ENCODE results near the gene EPSTI1.

DNA sequence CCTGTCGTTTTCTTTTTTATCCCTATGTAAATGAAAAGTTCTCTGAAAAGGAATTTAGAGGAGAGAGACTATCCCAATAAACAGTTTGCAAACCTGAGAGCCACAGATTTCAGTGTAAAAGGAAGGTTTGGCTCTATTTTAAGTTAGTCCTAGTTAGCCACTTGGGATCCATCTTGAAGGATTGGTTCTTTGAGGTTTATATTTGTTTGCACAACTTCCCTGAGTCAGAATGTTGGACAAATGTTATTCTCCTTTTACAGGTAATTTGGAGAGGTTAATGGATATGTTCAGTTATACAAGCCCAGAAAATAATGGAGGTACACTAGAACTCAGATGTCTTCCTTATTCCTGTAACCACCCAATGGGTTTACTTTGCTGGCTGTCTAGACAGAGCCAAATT lies 28.8 kb upstream of the EPSTI1 start:
- TF ChIP-seq POLR2AphosphoS5 (IDR thresholded peaks at IDR 0.05), result no peak
- no peak for TF ChIP-seq POLR2A (IDR thresholded peaks at IDR 0.05)
- TF ChIP-seq, protein P1, sequence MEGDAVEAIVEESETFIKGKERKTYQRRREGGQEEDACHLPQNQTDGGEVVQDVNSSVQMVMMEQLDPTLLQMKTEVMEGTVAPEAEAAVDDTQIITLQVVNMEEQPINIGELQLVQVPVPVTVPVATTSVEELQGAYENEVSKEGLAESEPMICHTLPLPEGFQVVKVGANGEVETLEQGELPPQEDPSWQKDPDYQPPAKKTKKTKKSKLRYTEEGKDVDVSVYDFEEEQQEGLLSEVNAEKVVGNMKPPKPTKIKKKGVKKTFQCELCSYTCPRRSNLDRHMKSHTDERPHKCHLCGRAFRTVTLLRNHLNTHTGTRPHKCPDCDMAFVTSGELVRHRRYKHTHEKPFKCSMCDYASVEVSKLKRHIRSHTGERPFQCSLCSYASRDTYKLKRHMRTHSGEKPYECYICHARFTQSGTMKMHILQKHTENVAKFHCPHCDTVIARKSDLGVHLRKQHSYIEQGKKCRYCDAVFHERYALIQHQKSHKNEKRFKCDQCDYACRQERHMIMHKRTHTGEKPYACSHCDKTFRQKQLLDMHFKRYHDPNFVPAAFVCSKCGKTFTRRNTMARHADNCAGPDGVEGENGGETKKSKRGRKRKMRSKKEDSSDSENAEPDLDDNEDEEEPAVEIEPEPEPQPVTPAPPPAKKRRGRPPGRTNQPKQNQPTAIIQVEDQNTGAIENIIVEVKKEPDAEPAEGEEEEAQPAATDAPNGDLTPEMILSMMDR (IDR thresholded peaks at IDR 0.05), result no peak

Data from breast epithelium (tissue), 3 donors.